Right hindlimb (tissue), 1 donor: ENCODE measurements around the gene TUBGCP6.
"Not testable (repeated sequence)": the region's sequence is repeated elsewhere in the genome, so short reads cannot be mapped to it uniquely, and the experiment has no call there.

Experiments
- DNase-seq: peaks from one replicate; pipeline ENCODE4 v3.0.0-alpha.2; 2018

The TUBGCP6 gene

GRCh38 chr22:50278461-50278860, 33.6 kb upstream of the TUBGCP6 start:
- no peak for DNase-seq

GRCh38 chr22:50277761-50278160, 32.9 kb upstream of the TUBGCP6 start:
- no peak for DNase-seq

GRCh38 chr22:50276143-50276542, 31.3 kb upstream of the TUBGCP6 start:
- peak; percentile 55 for DNase-seq

GRCh38 chr22:50275181-50276055, 30.6 kb upstream of the TUBGCP6 start:
- no peak for DNase-seq

GRCh38 chr22:50274771-50275170, 29.9 kb upstream of the TUBGCP6 start:
- DNase-seq, result no peak

GRCh38 chr22:50274311-50274710, 29.5 kb upstream of the TUBGCP6 start:
- DNase-seq, result peak; percentile 64

GRCh38 chr22:50273781-50274180, 29.0 kb upstream of the TUBGCP6 start:
- DNase-seq, result not testable (repeated sequence)

GRCh38 chr22:50273352-50273751, 28.5 kb upstream of the TUBGCP6 start:
- not testable (repeated sequence) for DNase-seq

GRCh38 chr22:50272044-50272802, 27.4 kb upstream of the TUBGCP6 start:
- no peak for DNase-seq

- no peak for DNase-seq
Observed at GRCh38 chr22:50271519-50271970, 26.7 kb upstream of the TUBGCP6 start.

- DNase-seq, result peak; percentile 81
Observed at GRCh38 chr22:50270666-50271394, 26.0 kb upstream of the TUBGCP6 start.

GRCh38 chr22:50269970-50270665, 25.3 kb upstream of the TUBGCP6 start, which contains the start of gene MAPK11:
TSS of gene MAPK11 (minus strand) at chr22:50270380. CDS start at chr22:50270292, 88 bp downstream.
- DNase-seq, result peak; percentile 72

GRCh38 chr22:50269573-50269969, 24.7 kb upstream of the TUBGCP6 start:
- no peak for DNase-seq

GRCh38 chr22:50268655-50269113, 23.9 kb upstream of the TUBGCP6 start:
- DNase-seq, result no peak

GRCh38 chr22:50267591-50268390, 23.0 kb upstream of the TUBGCP6 start:
- peak; percentile 75 for DNase-seq

- DNase-seq, result no peak
Observed at GRCh38 chr22:50266994-50267393, 22.2 kb upstream of the TUBGCP6 start.

- no peak for DNase-seq
Observed at GRCh38 chr22:50264946-50265669, 20.3 kb upstream of the TUBGCP6 start.

GRCh38 chr22:50264104-50264745, 19.4 kb upstream of the TUBGCP6 start:
- no peak for DNase-seq

GRCh38 chr22:50262973-50263617, 18.3 kb upstream of the TUBGCP6 start:
- no peak for DNase-seq
